HG03196 (cell line): ENCODE results near the gene PHF21A.
"Not testable (repeated sequence)": the region's sequence is repeated elsewhere in the genome, so short reads cannot be mapped to it uniquely, and the experiment has no call there.

Experiments
- ATAC-seq: cut with Tn5 transposase; IDR thresholded peaks from one replicate; pipeline ENCODE4 v1.9.1; 2021; ENCODE audit not compliant: unreplicated experiment

The PHF21A gene

GRCh38 chr11:45906096-45906682, 215.1 kb downstream of the PHF21A start:
- no peak for ATAC-seq

- ATAC-seq, result not testable (repeated sequence)
Observed at GRCh38 chr11:45905576-45905975, 215.7 kb downstream of the PHF21A start.

GRCh38 chr11:45905095-45905494, 216.2 kb downstream of the PHF21A start:
- no peak for ATAC-seq

DNA sequence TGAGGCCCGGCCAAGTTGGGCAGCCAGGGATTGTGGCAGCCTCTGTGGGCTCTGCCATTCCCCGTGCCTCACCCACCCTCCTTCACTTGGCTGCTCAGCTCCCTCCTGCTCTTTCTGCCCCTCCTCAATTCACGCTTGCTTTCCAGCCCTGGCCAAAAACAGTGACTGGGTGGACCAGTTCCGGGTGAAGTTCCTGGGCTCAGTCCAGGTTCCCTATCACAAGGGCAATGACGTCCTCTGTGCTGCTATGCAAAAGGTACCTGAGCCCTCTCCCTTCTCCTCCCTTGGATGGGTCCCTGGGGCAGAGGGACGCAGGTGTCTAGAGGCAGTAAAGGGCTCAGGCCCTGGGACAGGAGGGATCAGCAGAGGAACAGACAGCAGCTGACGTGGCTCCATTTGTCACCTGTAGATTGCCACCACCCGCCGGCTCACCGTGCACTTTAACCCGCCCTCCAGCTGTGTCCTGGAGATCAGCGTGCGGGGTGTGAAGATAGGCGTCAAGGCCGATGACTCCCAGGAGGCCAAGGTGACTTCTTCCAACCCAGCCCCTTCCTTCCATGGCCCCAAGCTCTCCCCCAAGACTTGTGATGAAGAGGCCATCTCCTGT, 216.8 kb downstream of the PHF21A start:
- no peak for ATAC-seq

DNA sequence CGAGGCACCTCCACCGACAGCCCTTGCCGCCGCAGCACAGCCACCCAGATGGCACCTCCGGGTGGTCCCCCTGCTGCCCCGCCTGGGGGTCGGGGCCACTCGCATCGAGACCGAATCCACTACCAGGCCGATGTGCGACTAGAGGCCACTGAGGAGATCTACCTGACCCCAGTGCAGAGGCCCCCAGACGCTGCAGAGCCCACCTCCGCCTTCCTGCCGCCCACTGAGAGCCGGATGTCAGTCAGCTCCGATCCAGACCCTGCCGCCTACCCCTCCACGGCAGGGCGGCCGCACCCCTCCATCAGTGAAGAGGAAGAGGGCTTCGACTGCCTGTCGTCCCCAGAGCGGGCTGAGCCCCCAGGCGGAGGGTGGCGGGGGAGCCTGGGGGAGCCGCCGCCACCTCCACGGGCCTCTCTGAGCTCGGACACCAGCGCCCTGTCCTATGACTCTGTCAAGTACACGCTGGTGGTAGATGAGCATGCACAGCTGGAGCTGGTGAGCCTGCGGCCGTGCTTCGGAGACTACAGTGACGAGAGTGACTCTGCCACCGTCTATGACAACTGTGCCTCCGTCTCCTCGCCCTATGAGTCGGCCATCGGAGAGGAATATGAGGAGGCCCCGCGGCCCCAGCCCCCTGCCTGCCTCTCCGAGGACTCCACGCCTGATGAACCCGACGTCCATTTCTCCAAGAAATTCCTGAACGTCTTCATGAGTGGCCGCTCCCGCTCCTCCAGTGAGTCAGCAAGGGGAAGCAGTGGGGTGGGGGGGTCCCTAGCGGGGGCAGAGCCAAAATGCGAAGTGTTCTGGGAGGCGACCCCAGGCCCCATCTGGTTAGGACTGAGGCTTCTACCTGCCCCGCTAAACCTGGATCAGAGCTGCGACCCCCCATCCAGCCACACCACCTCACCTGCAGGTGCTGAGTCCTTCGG, 218.5 kb downstream of the PHF21A start:
- no peak for ATAC-seq

DNA sequence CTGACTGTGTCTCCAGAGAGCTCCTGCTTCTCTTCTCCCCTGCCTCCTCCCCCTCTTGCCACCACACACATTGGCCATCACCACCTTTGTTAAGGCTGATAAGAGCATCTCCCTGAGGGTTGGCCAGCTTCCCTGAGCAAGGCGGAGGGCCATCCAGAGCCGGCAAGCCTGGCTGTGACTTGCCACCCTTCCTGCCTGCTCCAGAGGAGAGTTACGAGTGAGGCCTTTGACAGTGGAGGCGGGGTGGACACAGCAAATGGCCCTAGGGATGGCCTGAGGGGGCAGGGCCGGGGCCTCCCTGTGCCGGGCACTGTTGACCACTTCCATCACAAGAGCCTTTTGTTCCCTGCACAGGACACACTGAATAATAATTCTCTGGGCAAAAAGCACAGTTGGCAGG, 219.6 kb downstream of the PHF21A start:
- ATAC-seq, result no peak

GRCh38 chr11:45900916-45901617, 220.2 kb downstream of the PHF21A start:
- ATAC-seq, result no peak

DNA sequence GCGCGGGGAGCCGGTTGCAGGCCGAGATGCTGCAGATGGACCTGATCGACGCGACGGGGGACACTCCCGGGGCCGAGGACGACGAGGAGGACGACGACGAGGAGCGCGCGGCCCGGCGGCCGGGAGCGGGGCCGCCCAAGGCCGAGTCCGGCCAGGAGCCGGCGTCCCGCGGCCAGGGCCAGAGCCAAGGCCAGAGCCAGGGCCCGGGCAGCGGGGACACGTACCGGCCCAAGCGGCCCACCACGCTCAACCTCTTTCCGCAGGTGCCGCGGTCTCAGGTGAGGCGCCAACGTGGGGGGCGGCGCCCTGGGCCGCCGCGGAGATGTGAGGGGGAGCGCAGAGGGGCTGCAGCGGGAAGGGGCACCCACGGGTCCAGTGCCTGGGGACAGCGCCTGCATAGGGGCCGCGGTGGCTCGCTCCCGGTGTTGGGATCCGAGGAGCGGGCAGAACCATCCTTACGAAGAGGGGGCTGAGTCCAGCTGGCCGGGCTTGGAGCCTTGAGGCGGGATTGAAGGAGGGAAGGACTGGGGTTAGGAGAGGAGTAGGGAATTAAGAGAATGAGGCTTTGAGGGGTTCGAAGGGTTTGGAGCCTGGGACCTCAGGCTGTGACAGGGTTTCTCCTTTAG, 221.0 kb downstream of the PHF21A start:
- ATAC-seq, result not testable (repeated sequence)

GRCh38 chr11:45899448-45900174, 221.6 kb downstream of the PHF21A start:
- ATAC-seq, result no peak

GRCh38 chr11:45899086-45899447, 222.2 kb downstream of the PHF21A start:
- ATAC-seq, result no peak

- no peak for ATAC-seq
Observed at GRCh38 chr11:45897556-45897955, 223.7 kb downstream of the PHF21A start.

GRCh38 chr11:45896422-45896984, 224.8 kb downstream of the PHF21A start:
- no peak for ATAC-seq

- no peak for ATAC-seq
Observed at GRCh38 chr11:45895553-45896259, 225.5 kb downstream of the PHF21A start.

- no peak for ATAC-seq
Observed at GRCh38 chr11:45894555-45895247, 226.6 kb downstream of the PHF21A start.

DNA sequence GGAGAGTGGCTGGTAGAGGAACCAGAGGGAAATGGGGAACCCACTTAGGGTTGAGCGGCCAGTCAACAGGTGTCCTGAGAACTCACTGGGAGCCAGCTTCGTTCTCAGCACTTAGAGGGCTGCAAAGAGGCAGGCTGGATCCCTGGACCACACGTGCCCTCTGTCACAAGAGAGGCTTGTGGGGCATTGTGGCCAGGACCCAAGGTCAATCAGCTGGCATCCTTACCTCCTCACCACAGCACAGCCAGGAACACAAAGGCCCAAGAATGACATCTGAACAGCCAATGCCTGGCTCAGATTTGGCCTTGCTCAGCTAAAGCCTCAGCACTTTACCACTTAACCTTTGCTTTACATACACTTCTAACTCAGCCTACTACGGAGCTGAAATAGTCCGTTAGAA, 228.4 kb downstream of the PHF21A start:
- ATAC-seq, result no peak

DNA sequence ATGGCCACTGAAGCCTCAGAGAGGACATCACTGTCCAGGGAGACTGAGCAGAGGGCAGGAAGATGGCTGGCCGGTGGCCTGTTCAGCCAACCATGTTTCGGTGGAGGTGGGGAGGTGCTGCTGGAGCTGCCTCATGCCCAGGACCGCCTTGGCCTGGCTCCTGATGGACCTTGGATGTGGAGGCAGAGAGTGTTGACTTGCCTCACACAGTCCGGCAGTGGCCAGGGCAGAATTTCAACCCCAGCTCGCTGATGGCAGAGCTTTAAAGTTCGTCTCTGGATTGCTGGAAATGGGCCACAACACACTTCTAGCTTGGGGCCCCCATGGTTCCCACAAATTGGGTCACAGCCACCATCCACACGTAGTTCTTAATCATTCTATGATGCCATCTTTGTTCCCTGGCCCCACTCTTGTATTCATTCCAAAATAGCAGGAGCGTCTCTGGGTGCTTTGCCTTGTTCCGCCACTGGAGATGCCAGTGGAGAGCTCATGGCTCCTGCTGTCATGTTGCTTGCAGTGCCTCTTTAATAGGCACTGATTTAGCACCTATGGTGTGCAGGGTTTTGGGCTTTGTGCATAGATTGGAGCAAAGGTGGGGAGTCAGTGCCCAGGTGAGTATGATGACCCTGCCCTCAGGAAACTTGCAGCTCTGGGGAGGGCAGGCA, 230.2 kb downstream of the PHF21A start:
- ATAC-seq, result no peak

DNA sequence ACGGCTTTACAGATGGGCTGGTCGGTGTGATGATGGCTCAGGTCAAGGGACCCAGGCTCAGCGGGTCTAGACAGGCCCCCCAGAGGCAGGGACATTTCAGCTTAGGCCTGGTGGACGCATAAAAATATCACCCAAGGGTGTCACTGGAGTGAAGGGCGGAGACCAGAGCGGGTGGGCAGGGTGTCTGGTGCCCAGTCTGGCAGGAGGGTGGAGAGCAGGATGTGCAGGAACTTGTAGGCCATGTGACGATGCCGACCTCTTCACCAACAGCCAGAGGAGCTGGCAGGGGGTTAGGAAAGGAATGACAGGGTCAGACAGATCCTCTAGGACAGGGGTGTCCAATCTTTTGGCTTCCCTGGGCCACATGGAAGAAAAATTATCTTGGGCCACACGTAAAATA, 231.3 kb downstream of the PHF21A start:
- ATAC-seq, result no peak

- ATAC-seq, result no peak
Observed at GRCh38 chr11:45889555-45889954, 231.7 kb downstream of the PHF21A start.
